GM19193 (cell line): ENCODE results near the gene ZNF181.

Experiments
- POLR2A ChIP-seq: IDR thresholded peaks from 4 replicates; pipeline ENCODE4 v1.6.1; 2011; ENCODE audit not compliant: insufficient read depth, insufficient read length; ENCODE audit errors: extremely low read depth

ZNF181 gene

DNA sequence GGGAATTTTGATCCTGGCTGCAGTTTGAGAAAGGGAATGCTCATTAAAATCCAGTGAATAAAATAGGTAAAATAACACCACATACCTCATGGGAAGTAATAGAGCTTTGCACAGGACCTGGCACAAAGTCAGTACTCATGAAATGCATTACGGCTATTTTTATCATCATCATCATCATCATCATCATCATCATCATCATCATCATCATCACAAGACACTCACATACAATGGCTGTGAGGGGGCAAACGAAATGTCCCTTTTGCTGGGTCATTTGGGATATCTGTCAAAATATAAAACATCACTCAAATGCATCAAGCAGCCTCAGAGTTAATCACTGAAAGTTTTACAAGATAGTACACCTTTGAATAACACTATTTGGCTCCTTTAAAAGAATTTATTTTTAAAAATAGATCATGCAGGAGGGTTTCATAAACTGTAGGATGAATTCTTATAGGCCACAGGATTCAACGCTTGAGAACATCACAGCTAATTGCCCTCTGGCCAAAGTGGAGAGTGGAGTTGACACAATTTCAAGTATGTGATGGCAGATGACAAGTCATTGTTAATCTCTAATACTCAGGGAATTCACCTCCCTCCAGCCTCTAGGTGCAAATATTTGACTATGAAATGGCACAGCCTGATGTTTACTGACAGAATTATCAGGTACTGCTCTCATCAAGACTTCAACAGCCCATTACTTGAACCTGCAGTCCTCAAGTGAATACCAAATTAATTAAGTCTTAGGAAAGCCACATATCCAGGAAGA is 53.2 kb downstream of the ZNF181 start:
- TF ChIP-seq POLR2A: no peak

DNA sequence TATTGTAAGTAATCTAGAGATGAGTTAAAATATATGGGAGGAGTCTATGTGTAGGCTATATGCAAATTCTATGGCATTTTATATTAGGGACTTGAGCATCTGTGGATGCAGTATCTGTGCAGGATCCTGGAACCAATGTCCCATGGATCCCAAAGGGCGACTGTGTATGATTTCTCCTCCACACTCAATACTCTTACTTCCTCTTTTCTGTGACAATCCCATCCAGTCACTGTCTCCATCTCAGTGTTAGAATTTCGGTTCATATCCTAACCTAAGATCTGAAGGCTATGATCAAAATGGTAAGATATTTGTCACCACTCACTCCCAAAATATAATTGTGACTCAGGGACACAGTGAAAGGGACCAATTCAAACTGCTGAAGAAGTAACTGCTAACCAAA is 54.0 kb downstream of the ZNF181 start:
- no peak for TF ChIP-seq POLR2A

GRCh38 chr19:34793565-34793964 is 59.5 kb downstream of the ZNF181 start:
- no peak for TF ChIP-seq POLR2A

GRCh38 chr19:34794066-34794960 is 60.3 kb downstream of the ZNF181 start:
- no peak for TF ChIP-seq POLR2A
